VCaP (cell line): Measurements from ENCODE around the gene TNS3.

Experiments
- H3K27ac ChIP-seq: fragments of 450-650 bp; 2 replicates; pipeline ENCODE4 v1.5.1; 2017
- TF ChIP-seq, protein P1 (sequence below): fragments of 450-650 bp; conservative IDR thresholded peaks from 2 replicates; pipeline ENCODE4 v1.5.1; 2017; ENCODE audit warnings: mild to moderate bottlenecking, moderate library complexity

The TNS3 gene

GRCh38 chr7:47508389-47509380 lies 73.2 kb downstream of the TNS3 start:
- TF ChIP-seq, protein P1, sequence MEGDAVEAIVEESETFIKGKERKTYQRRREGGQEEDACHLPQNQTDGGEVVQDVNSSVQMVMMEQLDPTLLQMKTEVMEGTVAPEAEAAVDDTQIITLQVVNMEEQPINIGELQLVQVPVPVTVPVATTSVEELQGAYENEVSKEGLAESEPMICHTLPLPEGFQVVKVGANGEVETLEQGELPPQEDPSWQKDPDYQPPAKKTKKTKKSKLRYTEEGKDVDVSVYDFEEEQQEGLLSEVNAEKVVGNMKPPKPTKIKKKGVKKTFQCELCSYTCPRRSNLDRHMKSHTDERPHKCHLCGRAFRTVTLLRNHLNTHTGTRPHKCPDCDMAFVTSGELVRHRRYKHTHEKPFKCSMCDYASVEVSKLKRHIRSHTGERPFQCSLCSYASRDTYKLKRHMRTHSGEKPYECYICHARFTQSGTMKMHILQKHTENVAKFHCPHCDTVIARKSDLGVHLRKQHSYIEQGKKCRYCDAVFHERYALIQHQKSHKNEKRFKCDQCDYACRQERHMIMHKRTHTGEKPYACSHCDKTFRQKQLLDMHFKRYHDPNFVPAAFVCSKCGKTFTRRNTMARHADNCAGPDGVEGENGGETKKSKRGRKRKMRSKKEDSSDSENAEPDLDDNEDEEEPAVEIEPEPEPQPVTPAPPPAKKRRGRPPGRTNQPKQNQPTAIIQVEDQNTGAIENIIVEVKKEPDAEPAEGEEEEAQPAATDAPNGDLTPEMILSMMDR, result no peak
- H3K27ac ChIP-seq, result no peak overlapping the region

DNA sequence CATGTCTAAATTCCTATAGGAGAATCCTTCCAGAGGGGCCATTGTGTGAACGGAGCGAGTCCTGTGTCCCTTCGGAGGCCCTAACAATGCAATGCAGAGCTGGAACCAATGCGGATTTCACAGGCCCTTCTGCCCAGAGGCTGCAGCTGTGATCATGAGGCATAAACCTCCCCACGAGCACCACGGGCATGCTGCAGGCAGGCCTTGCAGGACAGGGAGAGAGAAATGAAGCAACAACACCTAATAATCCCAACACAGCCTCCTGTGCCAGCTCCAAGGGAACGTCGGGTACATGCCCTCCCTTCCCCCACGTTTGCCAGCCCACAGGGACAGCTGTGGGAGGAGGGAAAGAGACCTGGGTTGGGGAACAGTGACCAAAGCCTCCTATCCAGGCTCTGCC lies 74.4 kb downstream of the TNS3 start:
- no peak overlapping the region for H3K27ac ChIP-seq
- TF ChIP-seq, protein P1, result no peak

DNA sequence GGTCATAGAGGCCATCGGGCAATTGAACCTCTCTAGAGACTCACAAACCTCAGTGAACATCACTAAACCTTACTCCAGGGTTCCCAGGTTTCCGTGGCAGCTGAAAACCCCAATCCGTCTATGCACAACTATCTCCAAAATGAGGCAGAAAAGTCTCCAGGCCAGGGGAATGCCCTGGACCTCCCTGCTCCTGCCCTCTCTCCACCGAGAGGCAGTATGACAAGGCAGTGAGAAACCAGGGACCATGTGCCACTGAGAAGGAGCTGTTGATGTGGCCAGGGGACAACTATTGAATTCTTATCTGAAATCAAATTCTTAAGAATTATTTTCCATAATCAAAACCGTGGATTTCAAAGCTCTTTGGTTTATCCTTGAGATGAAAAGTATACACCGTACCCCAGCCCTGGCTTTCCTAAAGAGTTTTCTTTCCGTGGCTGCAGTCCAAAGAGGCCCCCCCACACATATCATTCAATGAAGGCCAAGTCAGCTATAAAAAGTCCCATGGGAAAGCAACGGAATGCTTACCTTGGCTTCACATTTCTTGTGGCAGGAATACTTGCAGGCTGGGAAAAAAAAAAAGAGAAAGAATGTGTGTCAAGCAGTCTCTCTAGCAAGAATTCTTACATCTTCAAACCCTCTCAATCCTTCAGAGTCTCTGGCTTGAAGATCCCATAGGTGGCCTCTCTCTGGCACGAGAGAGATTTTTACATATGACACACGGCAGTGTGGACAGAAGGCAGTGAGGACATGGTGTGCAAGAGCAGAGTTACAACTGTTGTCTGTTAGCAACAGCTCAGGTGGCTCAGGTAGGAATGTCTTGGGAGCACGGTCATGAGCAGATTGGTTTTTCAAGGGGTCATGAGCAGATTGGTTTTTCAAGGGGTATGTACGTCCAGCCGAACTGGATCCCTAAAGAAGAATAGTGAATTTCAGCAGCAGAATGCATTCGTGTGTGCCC lies 75.2 kb downstream of the TNS3 start:
- TF ChIP-seq, protein P1, result no peak
- H3K27ac ChIP-seq, result no peak overlapping the region

DNA sequence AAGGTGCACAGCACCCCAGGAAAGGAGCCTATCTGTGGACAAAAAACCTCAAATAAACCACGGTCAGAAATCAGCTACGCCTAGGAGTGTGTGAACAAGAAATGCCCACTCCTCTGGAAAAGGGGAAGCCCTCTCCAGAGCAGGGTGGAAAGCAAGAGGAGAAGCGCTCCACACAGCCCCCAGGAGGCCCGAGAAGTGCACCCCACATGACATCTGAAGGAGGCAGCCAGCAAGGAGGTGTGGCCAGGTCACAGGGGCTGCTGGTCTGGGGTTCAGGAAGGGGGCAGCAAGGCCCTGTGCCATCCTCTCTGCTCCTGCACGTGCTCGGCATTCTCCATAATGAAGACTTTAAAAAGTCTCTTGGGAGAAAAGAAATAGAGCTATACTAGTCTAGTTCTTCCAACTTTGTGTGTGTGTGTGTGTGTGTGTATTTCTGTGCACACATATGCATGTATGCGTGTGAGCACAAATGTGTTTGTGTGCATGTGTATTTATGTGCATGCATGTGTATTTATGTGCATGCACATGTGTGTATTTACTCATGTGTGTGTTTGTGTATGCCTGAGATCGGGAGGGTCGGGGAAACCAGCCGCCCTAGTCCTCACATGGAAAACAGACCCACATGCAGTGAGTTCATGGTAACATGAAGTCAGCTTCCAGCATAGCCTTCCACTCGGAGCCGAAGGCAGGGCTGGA lies 76.5 kb downstream of the TNS3 start:
- no peak overlapping the region for H3K27ac ChIP-seq

GRCh38 chr7:47504551-47505311 lies 77.2 kb downstream of the TNS3 start:
- no peak overlapping the region for H3K27ac ChIP-seq
- TF ChIP-seq, protein P1, result no peak

More for the DNA sequence above, 76.5 kb downstream of the TNS3 start:
- TF ChIP-seq, protein P1, result no peak

DNA sequence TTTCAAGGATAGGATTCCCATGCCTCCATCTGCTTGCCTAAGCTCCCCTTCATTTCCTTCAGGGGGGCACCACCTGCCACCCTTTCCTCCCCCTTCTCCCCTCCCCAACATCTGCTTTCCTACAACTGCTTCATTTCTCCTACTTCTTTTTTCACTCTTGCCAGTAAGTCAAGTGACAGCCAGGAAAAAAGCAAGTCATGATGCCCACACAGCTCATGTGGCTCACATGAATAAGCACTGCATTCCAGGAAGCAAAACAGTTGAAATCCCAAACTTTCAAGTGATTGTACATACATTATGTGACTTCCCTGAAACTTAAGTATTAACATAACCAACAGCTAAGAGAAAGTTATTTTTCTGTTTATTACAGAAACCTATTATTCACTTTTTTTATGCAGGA lies 78.6 kb downstream of the TNS3 start:
- TF ChIP-seq, protein P1, result no peak
- peak overlapping the region; percentile 63 for H3K27ac ChIP-seq
